IPS-11a (cell line): ENCODE results near the gene FSTL4.

ENCODE experiments used
- H3K4me3 ChIP-seq: one replicate; pipeline ENCODE4 v1.5.1; 2013; ENCODE audit warnings: low read depth, low read length, control low read depth

FSTL4 gene

GRCh38 chr5:133309166-133309795 is 303.1 kb downstream of the FSTL4 start:
- no peak overlapping the region for H3K4me3 ChIP-seq

GRCh38 chr5:133307275-133307674 is 305.1 kb downstream of the FSTL4 start:
- no peak overlapping the region for H3K4me3 ChIP-seq

GRCh38 chr5:133304707-133305216 is 307.6 kb downstream of the FSTL4 start:
- H3K4me3 ChIP-seq: no peak overlapping the region

GRCh38 chr5:133304178-133304577 is 308.2 kb downstream of the FSTL4 start:
- no peak overlapping the region for H3K4me3 ChIP-seq

GRCh38 chr5:133303298-133303697 is 309.0 kb downstream of the FSTL4 start:
- H3K4me3 ChIP-seq: no peak overlapping the region

- no peak overlapping the region for H3K4me3 ChIP-seq
These were observed 312.6 kb downstream of the FSTL4 start for GRCh38 chr5:133299728-133300127.

- no peak overlapping the region for H3K4me3 ChIP-seq
These were observed 313.3 kb downstream of the FSTL4 start for GRCh38 chr5:133299021-133299420.

GRCh38 chr5:133298447-133298846 is 313.9 kb downstream of the FSTL4 start:
- H3K4me3 ChIP-seq: no peak overlapping the region

- no peak overlapping the region for H3K4me3 ChIP-seq
These were observed 315.0 kb downstream of the FSTL4 start for GRCh38 chr5:133297293-133297692.

- H3K4me3 ChIP-seq: no peak overlapping the region
These were observed 315.7 kb downstream of the FSTL4 start for GRCh38 chr5:133296624-133297023.

- H3K4me3 ChIP-seq: no peak overlapping the region
These were observed 316.8 kb downstream of the FSTL4 start for GRCh38 chr5:133295520-133295919.

- no peak overlapping the region for H3K4me3 ChIP-seq
These were observed 318.0 kb downstream of the FSTL4 start for GRCh38 chr5:133294380-133294779.

GRCh38 chr5:133293960-133294359 is 318.4 kb downstream of the FSTL4 start:
- no peak overlapping the region for H3K4me3 ChIP-seq

- no peak overlapping the region for H3K4me3 ChIP-seq
These were observed 320.0 kb downstream of the FSTL4 start for GRCh38 chr5:133292300-133292699.

GRCh38 chr5:133291524-133291923 is 320.8 kb downstream of the FSTL4 start:
- no peak overlapping the region for H3K4me3 ChIP-seq

GRCh38 chr5:133290669-133291240 is 321.6 kb downstream of the FSTL4 start:
- no peak overlapping the region for H3K4me3 ChIP-seq

GRCh38 chr5:133289686-133290367 is 322.5 kb downstream of the FSTL4 start:
- H3K4me3 ChIP-seq: no peak overlapping the region

GRCh38 chr5:133287500-133287899 is 324.8 kb downstream of the FSTL4 start:
- H3K4me3 ChIP-seq: no peak overlapping the region

GRCh38 chr5:133286483-133286882 is 325.9 kb downstream of the FSTL4 start:
- no peak overlapping the region for H3K4me3 ChIP-seq

GRCh38 chr5:133285583-133286021 is 326.7 kb downstream of the FSTL4 start:
- no peak overlapping the region for H3K4me3 ChIP-seq

GRCh38 chr5:133284306-133284705 is 328.0 kb downstream of the FSTL4 start:
- no peak overlapping the region for H3K4me3 ChIP-seq

GRCh38 chr5:133278317-133278716 is 334.0 kb downstream of the FSTL4 start:
- no peak overlapping the region for H3K4me3 ChIP-seq
